Peyer's patch (tissue), 4 donors: ENCODE measurements around the gene GK.

Experiments used
- POLR2A ChIP-seq, 2 donors: fragments of 450-650 bp; IDR thresholded peaks; one replicate each; pipeline ENCODE4 v1.5.1; 2017; ENCODE audit warnings: antibody characterized with exemption in 2 of 2, mild to moderate bottlenecking in 2 of 2, moderate library complexity in 2 of 2
- TF ChIP-seq, protein P1 (sequence below), 6 experiments: fragments of 450-650 bp in 4 of 6; fragments of 200-600 bp in 2 of 6; sonication (generic) in 1 of 6; IDR thresholded peaks; one replicate each; pipeline ENCODE4 v1.5.1; 2017 to 2019; ENCODE audit warnings: antibody characterized with exemption in 6 of 6, mild to moderate bottlenecking in 3 of 6, moderate library complexity in 1 of 6

DNA sequence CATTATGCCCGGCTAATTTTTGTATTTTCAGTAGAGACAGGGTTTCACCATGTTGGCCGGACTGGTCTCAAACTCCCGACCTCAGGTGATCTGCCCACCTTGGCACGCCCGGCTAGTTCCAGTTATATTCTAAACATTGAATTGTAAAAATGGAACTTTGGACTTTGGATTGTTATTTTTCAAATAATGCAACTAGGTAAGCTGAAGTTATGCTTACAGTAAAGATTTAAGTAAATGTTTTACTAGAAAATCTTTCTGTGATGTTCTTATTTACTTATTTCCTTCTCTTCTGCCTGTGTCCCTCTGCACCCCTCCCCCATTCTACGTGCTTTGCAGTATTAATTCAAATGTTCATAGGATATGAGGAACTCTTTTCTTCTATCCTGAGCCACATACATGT lies 26.1 kb downstream of the GK start:
- TF ChIP-seq, protein P1, sequence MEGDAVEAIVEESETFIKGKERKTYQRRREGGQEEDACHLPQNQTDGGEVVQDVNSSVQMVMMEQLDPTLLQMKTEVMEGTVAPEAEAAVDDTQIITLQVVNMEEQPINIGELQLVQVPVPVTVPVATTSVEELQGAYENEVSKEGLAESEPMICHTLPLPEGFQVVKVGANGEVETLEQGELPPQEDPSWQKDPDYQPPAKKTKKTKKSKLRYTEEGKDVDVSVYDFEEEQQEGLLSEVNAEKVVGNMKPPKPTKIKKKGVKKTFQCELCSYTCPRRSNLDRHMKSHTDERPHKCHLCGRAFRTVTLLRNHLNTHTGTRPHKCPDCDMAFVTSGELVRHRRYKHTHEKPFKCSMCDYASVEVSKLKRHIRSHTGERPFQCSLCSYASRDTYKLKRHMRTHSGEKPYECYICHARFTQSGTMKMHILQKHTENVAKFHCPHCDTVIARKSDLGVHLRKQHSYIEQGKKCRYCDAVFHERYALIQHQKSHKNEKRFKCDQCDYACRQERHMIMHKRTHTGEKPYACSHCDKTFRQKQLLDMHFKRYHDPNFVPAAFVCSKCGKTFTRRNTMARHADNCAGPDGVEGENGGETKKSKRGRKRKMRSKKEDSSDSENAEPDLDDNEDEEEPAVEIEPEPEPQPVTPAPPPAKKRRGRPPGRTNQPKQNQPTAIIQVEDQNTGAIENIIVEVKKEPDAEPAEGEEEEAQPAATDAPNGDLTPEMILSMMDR (IDR thresholded peaks at IDR 0.05): no peak
- TF ChIP-seq POLR2A (IDR thresholded peaks at IDR 0.05): no peak
